HCT116 (cell line): ENCODE measurements around the gene ZNF784. TPM values are rescaled to one million over a fixed set of nuclear protein-coding genes. Genes with fewer than 3 reads are reported as not detected.

Experiments
- ATAC-seq: fragments of 200-7000 bp; cut with Tn5 transposase; 2 replicates; pipeline ENCODE4 v1.9.1; 2020; ENCODE audit warnings: mild to moderate bottlenecking, moderate library complexity
- BruUV-seq: library from RNA; stranded (reverse); fragments of 400-500 nt; replicated peaks from 2 replicates; lab custom pipeline; 2021; lab: Mats Ljungman, UMichigan
- CTCF ChIA-PET: fragments of 300-600 bp; sonication (Branson Sonifier 250); formaldehyde crosslinking; loops from one replicate; lab custom pipeline; 2021; ENCODE audit warnings: antibody characterized with exemption; lab: Charles Lee
- POLR2A ChIA-PET: fragments of 300-600, 350-600 bp; sonication (Branson Sonifier 250); formaldehyde crosslinking; loops from one replicate; lab custom pipeline; 2021; ENCODE audit warnings: antibody characterized with exemption; lab: Charles Lee
- RAD21 ChIA-PET, 2 experiments: fragments of 300-600 bp; sonication (Branson Sonifier 250); formaldehyde crosslinking; loops; one replicate each; lab custom pipeline; 2023; ENCODE audit warnings: low total read pairs in 2 of 2; ENCODE audit not compliant: uncharacterized antibody in 2 of 2, unreplicated experiment in 2 of 2, low non-redundant PET in 1 of 2; lab: Charles Lee
- DNase-seq: peaks from one replicate; pipeline ENCODE4 v3.0.0-alpha.2; 2010; ENCODE audit warnings: low read depth, low spot score
- H2AFZ ChIP-seq: fragments of 200-600 bp; shearing (Covaris generic), sonication (generic); 2 replicates; pipeline ENCODE4 v1.6.1; 2017; ENCODE audit warnings: low read depth, mixed run types, mixed read lengths, antibody characterized with exemption, low read length; ENCODE audit not compliant: poor library complexity, severe bottlenecking
- H3K27ac ChIP-seq: 2 replicates; pipeline ENCODE4 v1.5.1; 2012; ENCODE audit warnings: low read depth, low read length
- H3K27me3 ChIP-seq: fragments of 200-600 bp; sonication (generic); 2 replicates; pipeline ENCODE4 v1.6.1; 2016; ENCODE audit warnings: mixed run types, low read length, mixed read lengths; ENCODE audit not compliant: insufficient read depth
- H3K36me3 ChIP-seq, 2 experiments: fragments of 200-500 bp in 1 of 2; fragments of 200-600 bp in 1 of 2; sonication (Bioruptor generic) in 1 of 2; sonication (generic) in 1 of 2; 2 replicates each; pipeline versions ENCODE4 v1.5.1 to v1.6.1; 2014 to 2016; ENCODE audit warnings: low read length in 2 of 2, inconsistent platforms in 1 of 2, mixed read lengths in 1 of 2, mixed run types in 1 of 2; ENCODE audit not compliant: insufficient read depth in 2 of 2, control insufficient read depth in 1 of 2
- H3K4me1 ChIP-seq, 2 experiments: fragments of 200-600 bp in 1 of 2; sonication (generic) in 1 of 2; 2 replicates each; pipeline versions ENCODE4 v1.5.1 to v1.6.1; 2012 to 2017; ENCODE audit warnings: low read length in 2 of 2, inconsistent platforms in 1 of 2, mild to moderate bottlenecking in 1 of 2, mixed read lengths in 1 of 2, mixed run types in 1 of 2, moderate library complexity in 1 of 2; ENCODE audit not compliant: insufficient read depth in 2 of 2, control insufficient read depth in 1 of 2
- H3K4me2 ChIP-seq: fragments of 200-600 bp; sonication (generic); 2 replicates; pipeline ENCODE4 v1.6.1; 2017; ENCODE audit warnings: mixed run types, low read length, mixed read lengths
- H3K4me3 ChIP-seq, 2 experiments: fragments of 200-600 bp in 1 of 2; sonication (generic) in 1 of 2; replicated peaks in 1 of 2; 2 replicates each; pipeline ENCODE4 v1.5.1; 2011 to 2016; ENCODE audit warnings: low read length in 2 of 2, control low read depth in 1 of 2, low read depth in 1 of 2, mild to moderate bottlenecking in 1 of 2, mixed read lengths in 1 of 2, mixed run types in 1 of 2
- H3K79me2 ChIP-seq: fragments of 200-600 bp; sonication (generic); 2 replicates; pipeline ENCODE4 v1.6.1; 2017; ENCODE audit warnings: mild to moderate bottlenecking, mixed run types, low read length, moderate library complexity, mixed read lengths; ENCODE audit not compliant: insufficient read depth
- H3K9ac ChIP-seq: fragments of 200-600 bp; sonication (generic); 2 replicates; pipeline ENCODE4 v1.6.1; 2016; ENCODE audit warnings: low read length, mixed read lengths
- H3K9me2 ChIP-seq: fragments of 200-600 bp; sonication (generic), shearing (Covaris generic); 2 replicates; pipeline ENCODE4 v1.6.1; 2017; ENCODE audit warnings: mixed run types, mild to moderate bottlenecking, moderate library complexity; ENCODE audit not compliant: insufficient read depth
- H3K9me3 ChIP-seq, 2 experiments: fragments of 200-500 bp in 1 of 2; fragments of 200-600 bp in 1 of 2; sonication (Bioruptor generic) in 1 of 2; sonication (generic) in 1 of 2; 2 replicates each; pipeline ENCODE4 v1.6.1; 2014 to 2017; ENCODE audit warnings: low read length in 2 of 2, mixed read lengths in 2 of 2, inconsistent platforms in 1 of 2, low read depth in 1 of 2, mild to moderate bottlenecking in 1 of 2, mixed run types in 1 of 2, moderate library complexity in 1 of 2; ENCODE audit not compliant: control insufficient read depth in 1 of 2, insufficient read depth in 1 of 2
- H4K20me1 ChIP-seq: fragments of 200-600 bp; sonication (generic), shearing (Covaris generic); 2 replicates; pipeline ENCODE4 v1.6.1; 2017; ENCODE audit warnings: mixed run types, mild to moderate bottlenecking, moderate library complexity; ENCODE audit not compliant: insufficient read depth
- ATF3 ChIP-seq: IDR thresholded peaks from 2 replicates; pipeline ENCODE4 v1.6.1; 2012
- CBX3 ChIP-seq: IDR thresholded peaks from 2 replicates; pipeline ENCODE4 v1.6.1; 2012; ENCODE audit warnings: low read depth
- CEBPB ChIP-seq: IDR thresholded peaks from 2 replicates; pipeline ENCODE4 v1.6.1; 2012; ENCODE audit warnings: low read depth
- EGR1 ChIP-seq: IDR thresholded peaks from 2 replicates; pipeline ENCODE4 v1.6.1; 2012; ENCODE audit warnings: low read depth
- ELF1 ChIP-seq: IDR thresholded peaks from 2 replicates; pipeline ENCODE4 v1.6.1; 2012; ENCODE audit warnings: low read depth, borderline replicate concordance
- EZH2 ChIP-seq: fragments of 200-600 bp; sonication (generic); IDR thresholded peaks from 2 replicates; pipeline ENCODE4 v1.6.1; 2017; ENCODE audit warnings: antibody characterized with exemption, mixed run types
- EZH2phosphoT487 ChIP-seq: fragments of 200-600 bp; IDR thresholded peaks from 2 replicates; pipeline ENCODE4 v1.6.1; 2018; ENCODE audit warnings: antibody characterized with exemption, borderline replicate concordance
- FOSL1 ChIP-seq: IDR thresholded peaks from 2 replicates; pipeline ENCODE4 v1.6.1; 2012; ENCODE audit warnings: low read depth
- JUND ChIP-seq: IDR thresholded peaks from 2 replicates; pipeline ENCODE4 v1.6.1; 2012
- POLR2A ChIP-seq: IDR thresholded peaks from 2 replicates; pipeline ENCODE4 v1.7.0; 2011; ENCODE audit warnings: borderline replicate concordance; ENCODE audit not compliant: insufficient read depth, insufficient read length; ENCODE audit errors: extremely low read depth
- POLR2AphosphoS5 ChIP-seq: IDR thresholded peaks from 2 replicates; pipeline ENCODE4 v1.6.1; 2011; ENCODE audit warnings: mild to moderate bottlenecking, low read depth, low read length, moderate library complexity
- REST ChIP-seq: IDR thresholded peaks from 2 replicates; pipeline ENCODE4 v1.6.1; 2012; ENCODE audit warnings: low read depth
- SIN3A ChIP-seq: IDR thresholded peaks from 2 replicates; pipeline ENCODE4 v1.6.1; 2012; ENCODE audit warnings: low read depth
- SP1 ChIP-seq: IDR thresholded peaks from 2 replicates; pipeline ENCODE4 v1.6.1; 2012; ENCODE audit warnings: low read depth
- YY1 ChIP-seq: IDR thresholded peaks from 2 replicates; pipeline ENCODE4 v1.6.1; 2011; ENCODE audit warnings: low read length, low read depth, moderate library complexity, mild to moderate bottlenecking; ENCODE audit not compliant: insufficient replicate concordance; ENCODE audit errors: extremely low read depth
- ZFX ChIP-seq: fragments of 450-650 bp; IDR thresholded peaks from 2 replicates; pipeline ENCODE4 v1.6.1; 2017
- ZNF274 ChIP-seq: fragments of 200-500 bp; sonication (Bioruptor generic); IDR thresholded peaks from 2 replicates; pipeline ENCODE4 v1.6.1; 2014; ENCODE audit warnings: mild to moderate bottlenecking, low read depth, low read length, inconsistent platforms
- intact Hi-C: fragments of 100-400 bp; cut with micrococcal nuclease; formaldehyde crosslinking; loops from 2 replicates; pipeline ENCODE4 v1.10.0; 2022
- total RNA-seq: library from RNA; stranded (reverse); gene quantifications from one replicate; pipeline ENCODE4 v1.2.1, GENCODE V29; 2021; ENCODE audit not compliant: unreplicated experiment
- TF ChIP-seq, protein P1 (sequence below): IDR thresholded peaks from 2 replicates; pipeline ENCODE4 v1.6.1; 2012
- TF ChIP-seq, protein P2 (sequence below): IDR thresholded peaks from 2 replicates; pipeline ENCODE4 v1.6.1; 2011; ENCODE audit warnings: mild to moderate bottlenecking, low read length, moderate library complexity; ENCODE audit not compliant: insufficient replicate concordance; ENCODE audit errors: extremely low read depth
- TF ChIP-seq, protein P3 (sequence below), 3 experiments: fragments of 200-600 bp in 1 of 3; sonication (generic) in 1 of 3; IDR thresholded peaks in 2 of 3; conservative IDR thresholded peaks in 1 of 3; 2 replicates each; pipeline ENCODE4 v1.5.1; 2012 to 2017; ENCODE audit warnings: low read depth in 2 of 3, low read length in 2 of 3, antibody characterized with exemption in 1 of 3, borderline replicate concordance in 1 of 3, control low read depth in 1 of 3, mild to moderate bottlenecking in 1 of 3, mixed read lengths in 1 of 3, mixed run types in 1 of 3, moderate library complexity in 1 of 3; ENCODE audit not compliant: insufficient read depth in 1 of 3

ZNF784 gene
- total RNA-seq, 1 experiment from 2014 or later = 5.3 TPM

GRCh38 chr19:55584871-55585270 lies 39.5 kb downstream of the ZNF784 start:
- ATAC-seq (no peak), DNase-seq (no peak)
- Histone ChIP-seq H3K27ac (no peak overlapping the region), H3K4me3 (no peak overlapping the region), H3K4me2 (no peak overlapping the region), H4K20me1 (no peaks in the 10 kb centered on the region), H2AFZ (no peak overlapping the region), H3K27me3 (no peaks in the 10 kb centered on the region), H3K79me2 (peaks cover 7% of the 10 kb centered on the region), H3K4me1 (peaks cover 14 to 22% of the 10 kb centered on the region in 2 experiments), H3K9me2 (no peaks in the 10 kb centered on the region), H3K9me3 (no peaks in the 10 kb centered on the region), H3K9ac (no peak overlapping the region), H3K36me3 (no peaks in the 10 kb centered on the region; a peak in 1 of 4 replicates)
- BruUV-seq = no TSS peak
- no peak for TF ChIP-seq FOSL1
- TF ChIP-seq CEBPB = no peak
- no peak for TF ChIP-seq ZNF274
- no peak for TF ChIP-seq ZFX
- TF ChIP-seq, protein P1, sequence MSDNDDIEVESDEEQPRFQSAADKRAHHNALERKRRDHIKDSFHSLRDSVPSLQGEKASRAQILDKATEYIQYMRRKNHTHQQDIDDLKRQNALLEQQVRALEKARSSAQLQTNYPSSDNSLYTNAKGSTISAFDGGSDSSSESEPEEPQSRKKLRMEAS = no peak
- TF ChIP-seq ATF3 = no peak
- no peak for TF ChIP-seq JUND
- TF ChIP-seq EZH2phosphoT487 = no peak
- TF ChIP-seq, protein P2, sequence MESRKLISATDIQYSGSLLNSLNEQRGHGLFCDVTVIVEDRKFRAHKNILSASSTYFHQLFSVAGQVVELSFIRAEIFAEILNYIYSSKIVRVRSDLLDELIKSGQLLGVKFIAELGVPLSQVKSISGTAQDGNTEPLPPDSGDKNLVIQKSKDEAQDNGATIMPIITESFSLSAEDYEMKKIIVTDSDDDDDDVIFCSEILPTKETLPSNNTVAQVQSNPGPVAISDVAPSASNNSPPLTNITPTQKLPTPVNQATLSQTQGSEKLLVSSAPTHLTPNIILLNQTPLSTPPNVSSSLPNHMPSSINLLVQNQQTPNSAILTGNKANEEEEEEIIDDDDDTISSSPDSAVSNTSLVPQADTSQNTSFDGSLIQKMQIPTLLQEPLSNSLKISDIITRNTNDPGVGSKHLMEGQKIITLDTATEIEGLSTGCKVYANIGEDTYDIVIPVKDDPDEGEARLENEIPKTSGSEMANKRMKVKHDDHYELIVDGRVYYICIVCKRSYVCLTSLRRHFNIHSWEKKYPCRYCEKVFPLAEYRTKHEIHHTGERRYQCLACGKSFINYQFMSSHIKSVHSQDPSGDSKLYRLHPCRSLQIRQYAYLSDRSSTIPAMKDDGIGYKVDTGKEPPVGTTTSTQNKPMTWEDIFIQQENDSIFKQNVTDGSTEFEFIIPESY = no peak
- TF ChIP-seq SIN3A = no peak
- no peak for TF ChIP-seq YY1
- TF ChIP-seq POLR2A = no peak
- TF ChIP-seq EGR1 = no peak
- no peak for TF ChIP-seq CBX3
- TF ChIP-seq SP1 = no peak
- TF ChIP-seq EZH2 = no peak
- TF ChIP-seq, protein P3, sequence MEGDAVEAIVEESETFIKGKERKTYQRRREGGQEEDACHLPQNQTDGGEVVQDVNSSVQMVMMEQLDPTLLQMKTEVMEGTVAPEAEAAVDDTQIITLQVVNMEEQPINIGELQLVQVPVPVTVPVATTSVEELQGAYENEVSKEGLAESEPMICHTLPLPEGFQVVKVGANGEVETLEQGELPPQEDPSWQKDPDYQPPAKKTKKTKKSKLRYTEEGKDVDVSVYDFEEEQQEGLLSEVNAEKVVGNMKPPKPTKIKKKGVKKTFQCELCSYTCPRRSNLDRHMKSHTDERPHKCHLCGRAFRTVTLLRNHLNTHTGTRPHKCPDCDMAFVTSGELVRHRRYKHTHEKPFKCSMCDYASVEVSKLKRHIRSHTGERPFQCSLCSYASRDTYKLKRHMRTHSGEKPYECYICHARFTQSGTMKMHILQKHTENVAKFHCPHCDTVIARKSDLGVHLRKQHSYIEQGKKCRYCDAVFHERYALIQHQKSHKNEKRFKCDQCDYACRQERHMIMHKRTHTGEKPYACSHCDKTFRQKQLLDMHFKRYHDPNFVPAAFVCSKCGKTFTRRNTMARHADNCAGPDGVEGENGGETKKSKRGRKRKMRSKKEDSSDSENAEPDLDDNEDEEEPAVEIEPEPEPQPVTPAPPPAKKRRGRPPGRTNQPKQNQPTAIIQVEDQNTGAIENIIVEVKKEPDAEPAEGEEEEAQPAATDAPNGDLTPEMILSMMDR (IDR thresholded peaks at IDR 0.05 in 2 of 3, conservative IDR thresholded peaks at IDR 0.05 in 1 of 3; ENCODE audit: borderline replicate concordance in 1 of 3, insufficient read depth in 1 of 3, low read depth in 2 of 3, low read length in 2 of 3) = no peak
- TF ChIP-seq ELF1 = no peak
- TF ChIP-seq REST = no peak
- TF ChIP-seq POLR2AphosphoS5 = no peak
- intact Hi-C loops = loop anchor here (5.0 kb wide), 1 partner anchor 38 kb away; the partner anchor contains the start of gene SBK3
- ChIA-PET RAD21 (no interaction called here), POLR2A (no interaction called here), CTCF (no interaction called here)
